GM12878 (cell line): ENCODE measurements around the gene BHLHE41. TPM values are rescaled to one million over a fixed set of nuclear protein-coding genes. Genes with fewer than 3 reads are reported as not detected.

Experiments
- ATAC-seq: fragments of 200-7000 bp; cut with Tn5 transposase; 3 replicates; pipeline ENCODE4 v1.9.1; 2020; ENCODE audit warnings: mild to moderate bottlenecking, moderate library complexity
- BruUV-seq: library from RNA; stranded (reverse); fragments of 400-500 nt; replicated peaks from 2 replicates; lab custom pipeline; 2021; lab: Mats Ljungman, UMichigan
- CTCF ChIA-PET: fragments of 300-600 bp; sonication (Branson Sonifier 250); formaldehyde crosslinking; extraction: SDS; loops from one replicate; lab custom pipeline; 2021; ENCODE audit warnings: inconsistent platforms; lab: Yijun Ruan, JAX
- POLR2A ChIA-PET: fragments of 350-600 bp; formaldehyde crosslinking; extraction: SDS; loops from one replicate; lab custom pipeline; 2021; ENCODE audit warnings: inconsistent platforms; lab: Charles Lee
- RAD21 ChIA-PET: fragments of 300-600 bp; sonication (Branson Sonifier 250); formaldehyde crosslinking; loops from one replicate; lab custom pipeline; 2023; ENCODE audit warnings: antibody characterized with exemption; ENCODE audit not compliant: unreplicated experiment; lab: Charles Lee
- SMC1A ChIA-PET: fragments of 300-600 bp; sonication (Branson Sonifier 250); formaldehyde crosslinking; loops from one replicate; lab custom pipeline; 2023; ENCODE audit not compliant: unreplicated experiment, uncharacterized antibody; lab: Charles Lee
- DNase-seq: peaks from one replicate; pipeline ENCODE4 v3.0.0-alpha.2; 2011; ENCODE audit warnings: low read depth, low spot score
- FAIRE-seq: peaks from 3 replicates; lab custom pipeline; 2011; peaks lifted over from hg19 to GRCh38; lab: Jason Lieb, UNC
- H2AFZ ChIP-seq: 2 replicates; pipeline ENCODE4 v1.6.0; 2011; ENCODE audit warnings: low read depth, low read length, control low read depth; ENCODE audit not compliant: control insufficient read depth
- H3K27ac ChIP-seq: 2 replicates; pipeline ENCODE4 v1.5.1; 2011; ENCODE audit warnings: control low read depth; ENCODE audit not compliant: control insufficient read depth, insufficient read depth
- H3K27me3 ChIP-seq, 2 experiments: replicated peaks in 1 of 2; 2 replicates each; pipeline versions ENCODE4 v1.6.0 to v1.6.1; 2011; ENCODE audit warnings: low read length in 1 of 2; ENCODE audit not compliant: control insufficient read depth in 2 of 2, insufficient read depth in 2 of 2
- H3K36me3 ChIP-seq, 2 experiments: 2 replicates each; pipeline ENCODE4 v1.5.1; 2011; ENCODE audit warnings: low read length in 1 of 2; ENCODE audit not compliant: control insufficient read depth in 2 of 2, insufficient read depth in 2 of 2
- H3K4me1 ChIP-seq: 2 replicates; pipeline ENCODE4 v1.6.1; 2011; ENCODE audit warnings: mild to moderate bottlenecking, low read length, moderate library complexity, mixed read lengths; ENCODE audit not compliant: control insufficient read depth, insufficient read depth
- H3K4me2 ChIP-seq: 2 replicates; pipeline ENCODE4 v1.6.0; 2011; ENCODE audit warnings: control low read depth; ENCODE audit not compliant: control insufficient read depth, insufficient read depth
- H3K4me3 ChIP-seq: fragments of 200-600 bp; sonication (generic); 2 replicates; pipeline ENCODE4 v1.5.1; 2016
- H3K79me2 ChIP-seq: 2 replicates; pipeline ENCODE4 v1.6.0; 2011; ENCODE audit warnings: low read length; ENCODE audit not compliant: control insufficient read depth, insufficient read depth
- H3K9ac ChIP-seq: 2 replicates; pipeline ENCODE4 v1.8.0; 2011; ENCODE audit warnings: low read length, control low read depth, mixed read lengths; ENCODE audit not compliant: control insufficient read depth, insufficient read depth
- H3K9me3 ChIP-seq: replicated peaks from 3 replicates; pipeline ENCODE4 v1.5.1; 2011; ENCODE audit warnings: mild to moderate bottlenecking, low read length; ENCODE audit not compliant: control insufficient read depth, insufficient read depth
- H4K20me1 ChIP-seq: 2 replicates; pipeline ENCODE4 v1.6.0; 2011; ENCODE audit not compliant: control insufficient read depth, insufficient read depth
- IKZF2 ChIP-seq, 2 experiments: fragments of 450-650 bp; IDR thresholded peaks; 2 replicates each; pipeline ENCODE4 v1.6.1; 2017; ENCODE audit warnings: mild to moderate bottlenecking in 2 of 2, moderate library complexity in 2 of 2
- NFXL1 ChIP-seq: fragments of 450-650 bp; IDR thresholded peaks from 2 replicates; pipeline ENCODE4 v1.6.1; 2017; ENCODE audit warnings: antibody characterized with exemption, mild to moderate bottlenecking, borderline replicate concordance
- PAX8 ChIP-seq: fragments of 450-650 bp; IDR thresholded peaks from 2 replicates; pipeline ENCODE4 v1.6.1; 2017; ENCODE audit warnings: mild to moderate bottlenecking, moderate library complexity
- POLR2AphosphoS5 ChIP-seq: IDR thresholded peaks from 2 replicates; pipeline ENCODE4 v1.6.1; 2011; ENCODE audit warnings: mild to moderate bottlenecking, low read length, inconsistent platforms
- RBBP5 ChIP-seq: fragments of 200-600 bp; sonication (generic); conservative IDR thresholded peaks from 2 replicates; pipeline ENCODE4 v1.6.1; 2016
- TCF3 ChIP-seq: IDR thresholded peaks from 2 replicates; pipeline ENCODE4 v1.6.1; 2012; ENCODE audit warnings: low read depth, mild to moderate bottlenecking, low read length, borderline replicate concordance; ENCODE audit not compliant: insufficient read depth
- YBX1 ChIP-seq: fragments of 450-650 bp; IDR thresholded peaks from 2 replicates; pipeline ENCODE4 v1.6.1; 2016; ENCODE audit warnings: antibody characterized with exemption
- WGBS: methylation state at CpG from one replicate; pipeline ENCODE4 v1.1.6; 2016; ENCODE audit warnings: low lambda C conversion rate; ENCODE audit not compliant: insufficient replicate concordance, insufficient coverage; ENCODE audit errors: missing lambda C conversion rate; 5-methylcytosine and 5-hydroxymethylcytosine counted together
- in situ Hi-C: fragments of 300-500 bp; cut with MboI; formaldehyde crosslinking; loops from 9 replicates; pipeline ENCODE4 v1.14.3; 2018; ENCODE audit warnings: mixed read lengths
- intact Hi-C: fragments of 100-400 bp; cut with micrococcal nuclease; formaldehyde crosslinking; loops from one replicate; pipeline ENCODE4 v1.14.2; 2022; ENCODE audit not compliant: unreplicated experiment
- polyA plus RNA-seq, 11 experiments: library from polyadenylated mRNA; depleted of rRNA in 4 of 11; unstranded in 6 of 11; stranded (reverse) in 5 of 11; fragments of >200 nt; fragmentation: Nextera tagmentation in 4 of 11; fragmentation: Illumina TruSeq in 1 of 11; extraction: Ambion mirVana in 4 of 11; extraction: Trizol in 1 of 11; gene quantifications; 1 replicate in 1 of 11; 2 replicates in 10 of 11; pipeline versions ENCODE4 v1.2.1 to v1.2.3, GENCODE V29; 2011 to 2016; ENCODE audit warnings: inconsistent platforms in 2 of 11, missing spikeins in 2 of 11, low read depth in 1 of 11
- total RNA-seq, 4 experiments: library from RNA; depleted of rRNA in 3 of 4; stranded (reverse); fragments of >200 nt in 3 of 4; fragmentation: Illumina TruSeq in 1 of 4; extraction: Trizol in 1 of 4; gene quantifications; 2 replicates each; pipeline versions ENCODE4 v1.2.1 to v1.2.3, GENCODE V29; 2013 to 2021
- TF ChIP-seq, protein P1 (sequence below): fragments of 450-650 bp; IDR thresholded peaks from 2 replicates; pipeline ENCODE4 v1.6.1; 2017; ENCODE audit warnings: mild to moderate bottlenecking, moderate library complexity

BHLHE41 gene
- total and polyA plus RNA-seq, 10 of the 15 experiments (the other 5 are each of a cell fraction or from before 2014, with no cell fraction given) = 0.02 to 1.5 (median 0.07) TPM; not detected in 3

- no peak for FAIRE-seq
- SMC1A ChIA-PET = no interaction called here
- POLR2A ChIA-PET = no interaction called here
Observed at GRCh38 chr12:26077915-26078702, 46.7 kb downstream of the BHLHE41 start.

More at GRCh38 chr12:26077915-26078702, 46.7 kb downstream of the BHLHE41 start:
- Histone ChIP-seq H3K9me3 (no peaks in the 10 kb centered on the region; the same call in 2 of the 3 replicates), H3K9ac (no peak overlapping the region), H3K27ac (no peak overlapping the region), H3K4me3 (no peak overlapping the region), H3K79me2 (no peaks in the 10 kb centered on the region), H2AFZ (no peak overlapping the region), H3K4me2 (no peak overlapping the region), H4K20me1 (no peaks in the 10 kb centered on the region), H3K4me1 (no peaks in the 10 kb centered on the region), H3K36me3 (no peaks in the 10 kb centered on the region), H3K27me3 (no peaks in the 10 kb centered on the region)
- ChIA-PET CTCF (no interaction called here), RAD21 (no interaction called here)
- ATAC-seq = no peak
- no peak for DNase-seq
- BruUV-seq = no TSS peak
- in situ Hi-C loops = no loop called here
- intact Hi-C loops = no loop called here
- no peak for TF ChIP-seq NFXL1
- no peak for TF ChIP-seq RBBP5
- TF ChIP-seq YBX1 = no peak
- no peak for TF ChIP-seq IKZF2 (IDR thresholded peaks at IDR 0.05)
- TF ChIP-seq PAX8 = no peak
- TF ChIP-seq TCF3 = no peak
- no peak for TF ChIP-seq POLR2AphosphoS5
- TF ChIP-seq, protein P1, sequence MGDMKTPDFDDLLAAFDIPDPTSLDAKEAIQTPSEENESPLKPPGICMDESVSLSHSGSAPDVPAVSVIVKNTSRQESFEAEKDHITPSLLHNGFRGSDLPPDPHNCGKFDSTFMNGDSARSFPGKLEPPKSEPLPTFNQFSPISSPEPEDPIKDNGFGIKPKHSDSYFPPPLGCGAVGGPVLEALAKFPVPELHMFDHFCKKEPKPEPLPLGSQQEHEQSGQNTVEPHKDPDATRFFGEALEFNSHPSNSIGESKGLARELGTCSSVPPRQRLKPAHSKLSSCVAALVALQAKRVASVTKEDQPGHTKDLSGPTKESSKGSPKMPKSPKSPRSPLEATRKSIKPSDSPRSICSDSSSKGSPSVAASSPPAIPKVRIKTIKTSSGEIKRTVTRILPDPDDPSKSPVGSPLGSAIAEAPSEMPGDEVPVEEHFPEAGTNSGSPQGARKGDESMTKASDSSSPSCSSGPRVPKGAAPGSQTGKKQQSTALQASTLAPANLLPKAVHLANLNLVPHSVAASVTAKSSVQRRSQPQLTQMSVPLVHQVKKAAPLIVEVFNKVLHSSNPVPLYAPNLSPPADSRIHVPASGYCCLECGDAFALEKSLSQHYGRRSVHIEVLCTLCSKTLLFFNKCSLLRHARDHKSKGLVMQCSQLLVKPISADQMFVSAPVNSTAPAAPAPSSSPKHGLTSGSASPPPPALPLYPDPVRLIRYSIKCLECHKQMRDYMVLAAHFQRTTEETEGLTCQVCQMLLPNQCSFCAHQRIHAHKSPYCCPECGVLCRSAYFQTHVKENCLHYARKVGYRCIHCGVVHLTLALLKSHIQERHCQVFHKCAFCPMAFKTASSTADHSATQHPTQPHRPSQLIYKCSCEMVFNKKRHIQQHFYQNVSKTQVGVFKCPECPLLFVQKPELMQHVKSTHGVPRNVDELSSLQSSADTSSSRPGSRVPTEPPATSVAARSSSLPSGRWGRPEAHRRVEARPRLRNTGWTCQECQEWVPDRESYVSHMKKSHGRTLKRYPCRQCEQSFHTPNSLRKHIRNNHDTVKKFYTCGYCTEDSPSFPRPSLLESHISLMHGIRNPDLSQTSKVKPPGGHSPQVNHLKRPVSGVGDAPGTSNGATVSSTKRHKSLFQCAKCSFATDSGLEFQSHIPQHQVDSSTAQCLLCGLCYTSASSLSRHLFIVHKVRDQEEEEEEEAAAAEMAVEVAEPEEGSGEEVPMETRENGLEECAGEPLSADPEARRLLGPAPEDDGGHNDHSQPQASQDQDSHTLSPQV = no peak
- 32% methylated on average over 2 of the region's 2 CpGs for WGBS

Other genes with a start within 250 kb of the BHLHE41 start
- gene RASSF8, start 166.4 kb downstream of the BHLHE41 start, total RNA-seq (2014; rRNA removed) = under 0.01 and 0.06 TPM in 2 replicates
- gene RASSF8, start 166.4 kb downstream of the BHLHE41 start, total RNA-seq (2014; rRNA removed; fragmentation: Illumina TruSeq; extraction: Trizol) = 0.18 TPM in 2 replicates
- 0.10 TPM in 1 of 2 replicates, not detected in the other for gene RASSF8, start 166.4 kb downstream of the BHLHE41 start, total RNA-seq (2021)
- gene RASSF8, start 166.4 kb downstream of the BHLHE41 start, polyA plus RNA-seq (2011; rRNA removed) = 0.03 TPM in 1 of 2 replicates, not detected in the other
- 0.06 TPM in 1 of 2 replicates, not detected in the other for gene RASSF8, start 166.4 kb downstream of the BHLHE41 start, polyA plus RNA-seq (2014; fragmentation: Illumina TruSeq; extraction: Trizol)
- gene RASSF8, start 166.4 kb downstream of the BHLHE41 start, polyA plus RNA-seq (2014; fragmentation: Nextera tagmentation; extraction: Ambion mirVana) = not detected
- gene RASSF8, start 166.4 kb downstream of the BHLHE41 start, polyA plus RNA-seq (2014; rRNA removed) = not detected in 2 replicates
- gene RASSF8, start 166.4 kb downstream of the BHLHE41 start, polyA plus RNA-seq (2016; fragmentation: Nextera tagmentation; extraction: Ambion mirVana) = not detected
- gene SSPN, start 70.5 kb upstream of the BHLHE41 start, total RNA-seq (2014; rRNA removed) = 0.05 TPM in 1 of 2 replicates, not detected in the other
- 0.04 TPM in 1 of 2 replicates, not detected in the other for gene SSPN, start 70.5 kb upstream of the BHLHE41 start, total RNA-seq (2014; rRNA removed; fragmentation: Illumina TruSeq; extraction: Trizol)
- gene SSPN, start 70.5 kb upstream of the BHLHE41 start, total RNA-seq (2021) = 0.05 TPM in 1 of 2 replicates, not detected in the other
- 0.27 and 0.41 TPM in 2 replicates for gene SSPN, start 70.5 kb upstream of the BHLHE41 start, polyA plus RNA-seq (2011; rRNA removed)
- 0.04 TPM in 1 of 2 replicates, not detected in the other for gene SSPN, start 70.5 kb upstream of the BHLHE41 start, polyA plus RNA-seq (2014; fragmentation: Illumina TruSeq; extraction: Trizol)
- under 1 TPM in 1 of 2 experiments, not detected in 1; 0.35 TPM for gene SSPN, start 70.5 kb upstream of the BHLHE41 start, polyA plus RNA-seq (2014; fragmentation: Nextera tagmentation; extraction: Ambion mirVana)
- gene SSPN, start 70.5 kb upstream of the BHLHE41 start, polyA plus RNA-seq (2014; rRNA removed) = not detected in 2 replicates
- gene SSPN, start 70.5 kb upstream of the BHLHE41 start, polyA plus RNA-seq (2016; fragmentation: Nextera tagmentation; extraction: Ambion mirVana) = under 1 TPM in 1 of 2 experiments, not detected in 1; 0.28 TPM